HG03103 (cell line): ENCODE results near the gene RASGRF1.
"Not testable (repeated sequence)": the region's sequence is repeated elsewhere in the genome, so short reads cannot be mapped to it uniquely, and the experiment has no call there.

Experiments
- ATAC-seq: cut with Tn5 transposase; IDR thresholded peaks from one replicate; pipeline ENCODE4 v1.9.1; 2021; ENCODE audit warnings: low read depth; ENCODE audit not compliant: unreplicated experiment

The RASGRF1 gene

GRCh38 chr15:79090487-79091203 lies at the start of gene RASGRF1:
Gene RASGRF1 (minus strand): TSS chr15:79090780. CDS start chr15:79090498, 282 bp downstream.
- ATAC-seq, result no peak

DNA sequence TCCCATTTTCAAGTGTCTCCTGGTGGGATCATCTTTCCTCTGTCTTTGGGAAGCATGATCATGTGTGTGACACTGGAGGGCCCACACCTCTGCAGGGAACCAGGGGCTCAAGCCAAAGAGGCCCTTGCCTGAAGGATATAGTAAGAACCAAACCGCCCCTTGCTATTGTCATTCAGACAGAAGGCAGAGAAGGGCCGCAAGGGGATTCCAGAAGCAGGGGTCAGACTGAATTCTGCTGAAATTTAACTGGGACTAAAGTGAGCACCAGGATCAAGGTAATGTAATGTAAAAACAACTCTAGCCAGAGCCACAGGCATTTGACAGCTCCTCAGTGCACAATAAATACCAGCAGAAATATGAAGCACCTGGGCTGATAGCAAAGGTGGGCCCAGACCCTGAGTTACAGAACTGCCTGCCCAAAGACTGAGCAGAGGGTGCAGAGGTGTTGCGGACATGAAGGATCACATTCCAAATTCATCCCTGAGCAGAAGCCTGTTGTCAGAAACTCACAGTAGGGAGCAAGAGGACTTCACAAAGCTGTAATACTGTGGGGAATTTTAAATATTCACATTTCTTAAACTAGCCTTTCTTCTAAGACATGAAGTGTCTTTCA lies 46.0 kb upstream of the RASGRF1 start:
- ATAC-seq, result no peak

DNA sequence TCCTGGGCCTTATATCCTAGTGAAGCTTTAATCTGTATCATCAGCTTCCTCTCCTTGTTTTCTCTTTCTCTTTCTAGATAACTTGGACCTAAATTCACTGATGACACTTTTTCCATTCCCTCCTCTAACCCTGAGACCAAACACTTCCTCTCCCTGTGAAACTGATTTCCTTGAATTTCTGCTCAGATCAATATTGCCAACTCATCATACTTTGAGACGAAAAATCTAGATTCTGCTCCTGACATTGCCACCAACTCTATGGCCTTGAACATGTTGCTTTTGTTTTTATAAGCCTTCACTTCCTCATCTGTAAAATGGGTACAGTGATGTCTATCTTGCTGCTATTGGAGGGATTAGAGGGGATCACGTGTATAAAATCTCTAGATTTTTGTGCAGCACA lies 42.7 kb upstream of the RASGRF1 start:
- ATAC-seq, result no peak

DNA sequence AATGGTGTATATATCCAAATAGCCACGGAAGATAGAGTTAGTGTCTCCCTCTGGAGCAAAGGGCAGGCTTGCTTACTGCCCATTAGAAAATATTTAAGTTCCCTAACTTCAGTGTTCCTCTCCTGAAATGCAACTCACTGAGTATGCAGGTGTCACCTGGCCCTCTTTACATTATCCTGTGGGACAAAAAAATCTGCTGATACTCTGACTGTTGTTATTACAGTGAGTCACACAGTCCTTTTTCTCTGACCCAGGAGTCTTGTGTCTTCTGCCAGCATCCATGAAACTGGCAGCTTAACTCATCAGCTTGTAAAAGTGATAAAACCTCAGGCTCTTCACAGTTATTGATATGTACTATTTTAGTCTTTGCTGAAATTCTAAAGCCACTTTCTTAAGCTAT lies 42.2 kb upstream of the RASGRF1 start:
- ATAC-seq, result no peak

- ATAC-seq, result no peak
Measured at GRCh38 chr15:79132361-79132760, 41.8 kb upstream of the RASGRF1 start.

DNA sequence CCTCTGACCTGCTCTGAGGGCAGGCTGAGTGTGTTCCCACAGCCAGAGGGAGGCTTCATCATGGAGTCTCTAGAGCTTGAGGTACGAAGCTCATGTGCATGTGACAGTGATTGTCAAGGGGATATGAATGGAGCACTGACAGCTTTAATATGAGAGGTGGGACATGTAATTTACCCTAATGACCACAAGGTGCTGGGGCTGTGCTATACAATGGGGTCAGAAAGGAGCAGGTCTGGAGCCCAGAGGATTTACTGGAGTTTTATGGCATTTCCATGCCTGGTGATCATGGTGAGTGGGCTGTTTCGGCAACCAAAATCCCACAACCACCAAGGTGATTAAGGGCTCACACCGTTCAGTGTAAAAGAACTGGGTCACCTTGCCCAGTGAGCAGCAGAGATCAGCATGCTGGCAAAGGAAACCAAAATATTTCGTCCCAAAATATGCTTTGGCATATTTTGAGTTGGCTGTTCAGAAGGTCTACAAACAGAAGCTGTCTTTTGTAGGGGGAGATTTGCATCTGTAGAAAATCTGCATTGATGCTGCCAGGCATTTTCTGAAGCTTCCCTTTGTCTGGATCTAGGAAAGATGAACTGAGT lies 40.1 kb upstream of the RASGRF1 start:
- no peak for ATAC-seq

GRCh38 chr15:79129235-79129634 lies 38.7 kb upstream of the RASGRF1 start:
- ATAC-seq, result no peak

DNA sequence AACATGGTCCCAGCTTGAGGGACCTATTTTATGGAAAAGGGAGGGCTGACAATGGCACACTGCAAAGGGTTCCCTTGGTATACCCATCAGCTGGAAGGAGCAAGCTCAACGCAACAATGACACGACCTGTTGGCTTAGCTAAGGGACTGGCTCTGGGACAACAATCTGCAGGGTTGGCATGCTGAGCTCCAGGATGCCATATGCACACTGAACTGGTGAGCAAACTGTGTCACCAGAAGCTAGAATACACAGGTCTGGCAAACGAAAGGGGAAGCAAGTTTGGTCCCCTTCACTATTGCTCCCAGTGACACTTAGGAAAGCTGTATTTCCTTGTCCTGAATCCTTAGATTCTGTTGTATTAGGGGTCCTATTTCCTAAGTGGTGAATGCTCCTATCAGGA lies 38.0 kb upstream of the RASGRF1 start:
- no peak for ATAC-seq

DNA sequence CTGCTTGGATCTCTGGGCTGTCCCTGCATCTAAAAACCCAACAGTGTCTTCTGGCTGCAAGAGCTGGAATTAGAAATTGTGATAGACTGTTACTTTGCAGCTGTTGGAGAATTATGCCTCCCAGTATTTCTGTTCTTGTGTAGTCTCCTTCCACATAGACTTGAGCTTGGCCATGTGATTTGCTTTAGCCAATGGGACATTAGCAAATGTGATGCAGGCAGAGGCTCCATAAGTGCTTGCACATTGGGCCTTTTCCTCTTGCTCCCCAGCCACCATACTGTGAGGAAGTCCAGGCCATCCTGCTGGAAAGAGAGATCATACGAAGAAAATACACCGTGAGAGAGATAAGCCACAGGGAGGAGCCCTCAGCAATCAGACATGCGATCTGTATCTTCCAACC lies 33.8 kb upstream of the RASGRF1 start:
- ATAC-seq, result no peak

GRCh38 chr15:79122991-79123390 lies 32.4 kb upstream of the RASGRF1 start:
- ATAC-seq, result no peak

DNA sequence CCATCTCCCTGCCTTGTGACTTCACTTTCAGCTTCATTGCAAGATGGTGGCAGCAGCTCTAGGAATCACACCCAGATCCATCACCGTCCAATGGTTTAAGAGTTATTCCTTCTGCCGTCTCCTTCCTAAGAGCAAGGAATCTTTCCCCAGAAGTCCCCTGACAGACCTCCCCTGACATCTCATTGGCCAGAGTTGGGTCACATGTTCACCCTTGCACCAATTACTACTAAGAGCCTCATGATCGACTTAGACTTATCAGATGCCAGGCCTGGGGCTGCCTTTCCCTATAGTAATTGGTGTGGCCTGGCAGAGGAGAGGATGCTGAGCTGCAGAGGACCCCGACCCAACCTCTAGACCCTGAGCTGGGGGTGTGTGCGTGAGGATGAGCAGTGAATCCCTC lies 31.8 kb upstream of the RASGRF1 start:
- no peak for ATAC-seq

- no peak for ATAC-seq
Measured at GRCh38 chr15:79121571-79121970, 31.0 kb upstream of the RASGRF1 start.

DNA sequence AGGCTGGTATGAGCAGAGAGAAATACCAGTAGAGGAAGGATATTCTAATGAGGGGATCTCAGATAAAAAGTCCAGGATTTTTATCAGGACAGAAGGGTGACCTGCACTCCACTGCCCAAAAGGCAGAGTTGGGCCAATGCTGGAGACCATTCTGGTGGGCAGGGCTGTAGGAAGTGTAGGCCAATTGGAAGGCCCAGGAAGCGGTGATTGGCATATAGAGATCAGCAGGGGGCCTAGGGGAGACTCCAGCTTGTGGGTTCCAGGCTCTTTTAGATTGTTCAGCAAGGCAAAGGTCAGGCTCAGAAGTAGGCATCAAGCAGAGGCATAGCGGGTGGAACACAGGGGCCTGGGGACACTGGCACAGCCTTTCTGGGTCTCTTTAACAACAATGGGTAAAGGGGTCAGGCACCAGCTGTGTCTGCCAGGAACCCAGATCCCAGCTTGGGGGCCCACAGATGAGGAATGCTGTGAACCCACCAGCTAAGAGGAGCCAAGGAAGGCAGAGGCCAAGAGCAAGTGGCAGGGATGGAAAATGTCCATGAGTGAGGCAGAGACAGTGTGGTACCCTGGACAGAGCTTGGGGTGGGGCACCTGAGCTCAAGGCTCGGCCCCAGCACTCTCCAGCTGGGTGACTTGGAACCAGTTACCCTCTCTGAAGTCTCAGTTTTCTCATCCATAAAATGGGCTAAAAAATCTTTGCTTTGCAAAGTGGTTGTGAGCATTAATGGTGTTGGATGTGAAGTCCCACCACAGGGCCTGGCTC lies 27.0 kb upstream of the RASGRF1 start:
- no peak for ATAC-seq

DNA sequence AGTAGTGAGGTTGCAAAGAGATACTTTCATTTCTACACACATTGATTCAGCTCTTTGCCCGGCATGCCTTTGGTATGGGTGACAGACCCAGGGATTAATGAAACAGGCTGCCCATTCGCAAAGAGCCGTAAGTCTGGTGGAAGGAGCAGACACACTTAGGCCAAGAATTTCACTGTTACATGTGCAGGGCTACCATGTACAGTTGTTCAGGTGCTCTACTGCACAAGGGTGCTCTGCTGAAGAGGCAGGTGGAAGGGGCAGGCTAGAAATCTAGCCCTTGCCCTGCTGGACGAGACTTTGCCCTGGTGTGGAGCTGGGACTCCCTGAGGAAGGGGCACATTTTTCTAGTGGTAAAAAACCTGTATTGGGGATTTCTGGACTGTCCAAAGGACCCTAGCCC lies 26.2 kb upstream of the RASGRF1 start:
- ATAC-seq, result no peak

GRCh38 chr15:79115986-79116665 lies 25.5 kb upstream of the RASGRF1 start:
- ATAC-seq, result no peak

GRCh38 chr15:79113831-79114230 lies 23.3 kb upstream of the RASGRF1 start:
- ATAC-seq, result no peak

- ATAC-seq, result not testable (repeated sequence)
Measured at GRCh38 chr15:79111404-79111803, 20.8 kb upstream of the RASGRF1 start.

- ATAC-seq, result no peak
Measured at GRCh38 chr15:79105141-79105540, 14.6 kb upstream of the RASGRF1 start.

DNA sequence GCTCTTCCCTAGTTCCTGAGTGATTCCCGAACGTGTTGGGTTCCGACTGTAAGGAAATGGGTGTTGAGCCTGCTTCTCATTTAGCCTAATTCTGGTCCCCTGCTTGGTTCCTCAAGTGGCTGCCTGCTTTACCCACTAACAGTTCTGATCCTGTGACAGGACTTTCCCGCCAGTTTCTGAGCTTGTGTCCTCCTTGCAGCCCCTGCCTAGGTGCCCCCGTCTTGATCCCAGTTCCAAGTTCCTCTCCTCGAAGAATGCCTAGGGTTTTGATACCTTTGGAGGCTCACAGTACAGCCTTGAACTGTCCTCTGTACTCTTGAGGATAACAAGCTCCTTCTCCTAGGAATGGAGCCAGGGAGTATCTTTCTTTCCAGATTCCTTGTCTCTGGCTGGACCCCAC lies 12.0 kb upstream of the RASGRF1 start:
- ATAC-seq, result no peak

GRCh38 chr15:79101866-79102581 lies 11.4 kb upstream of the RASGRF1 start:
- ATAC-seq, result no peak
